ENCODE measurements around the gene COL23A1.

The COL23A1 gene

DNA sequence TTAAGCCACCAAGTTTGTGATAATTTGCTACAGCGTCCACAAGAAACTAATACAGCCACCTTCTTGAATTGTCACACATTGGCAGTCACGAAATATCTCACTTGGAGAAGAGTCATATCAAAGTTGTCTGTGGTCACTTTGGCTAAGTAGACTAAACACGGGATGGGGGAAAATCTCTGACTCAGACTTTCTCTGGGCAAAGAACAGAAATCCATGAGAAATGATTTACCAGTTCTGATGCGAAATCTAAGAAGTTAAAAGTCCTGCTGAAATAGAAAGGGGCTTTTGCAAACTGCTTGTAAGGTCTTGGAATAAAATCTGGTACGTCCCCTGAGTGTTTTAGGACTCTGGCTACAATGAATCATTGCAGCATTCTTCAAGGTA, 158.4 kb downstream of the COL23A1 start:
- no peak for DNase-seq

DNA sequence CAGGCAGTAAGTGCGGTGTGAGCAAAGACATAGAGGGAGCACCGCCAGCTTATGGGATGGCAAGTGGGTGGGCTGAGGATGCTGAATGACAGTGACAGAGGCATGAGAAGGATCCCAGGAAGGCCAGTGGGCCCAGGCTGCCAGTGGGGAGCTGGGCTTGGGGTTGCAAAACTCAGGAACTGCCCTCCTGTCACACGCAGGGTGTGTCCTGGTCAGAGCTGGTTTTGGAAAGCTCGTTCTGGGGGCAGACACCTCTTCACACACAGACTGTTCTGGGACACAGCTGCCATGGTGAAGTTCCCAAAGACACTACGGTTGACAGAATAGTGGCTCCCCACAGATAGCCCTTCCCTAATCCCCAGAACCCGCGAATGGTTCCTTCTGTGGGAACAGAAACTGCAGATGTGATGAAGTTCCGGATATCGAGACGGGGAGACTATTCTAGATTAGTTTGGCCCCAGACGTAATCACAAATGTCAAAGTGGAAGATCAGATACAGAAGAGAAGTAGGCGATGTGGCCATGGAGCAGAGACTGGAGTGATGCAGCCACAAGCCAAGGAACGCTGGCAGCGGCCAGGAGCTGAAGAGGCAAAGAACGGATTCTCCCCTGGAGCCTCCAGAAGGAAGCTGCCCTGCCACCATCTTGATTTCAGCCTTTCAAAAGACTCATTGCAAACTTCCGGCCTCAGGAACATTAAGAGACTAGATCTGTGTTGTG, 159.0 kb downstream of the COL23A1 start:
- DNase-seq: no peak

DNA sequence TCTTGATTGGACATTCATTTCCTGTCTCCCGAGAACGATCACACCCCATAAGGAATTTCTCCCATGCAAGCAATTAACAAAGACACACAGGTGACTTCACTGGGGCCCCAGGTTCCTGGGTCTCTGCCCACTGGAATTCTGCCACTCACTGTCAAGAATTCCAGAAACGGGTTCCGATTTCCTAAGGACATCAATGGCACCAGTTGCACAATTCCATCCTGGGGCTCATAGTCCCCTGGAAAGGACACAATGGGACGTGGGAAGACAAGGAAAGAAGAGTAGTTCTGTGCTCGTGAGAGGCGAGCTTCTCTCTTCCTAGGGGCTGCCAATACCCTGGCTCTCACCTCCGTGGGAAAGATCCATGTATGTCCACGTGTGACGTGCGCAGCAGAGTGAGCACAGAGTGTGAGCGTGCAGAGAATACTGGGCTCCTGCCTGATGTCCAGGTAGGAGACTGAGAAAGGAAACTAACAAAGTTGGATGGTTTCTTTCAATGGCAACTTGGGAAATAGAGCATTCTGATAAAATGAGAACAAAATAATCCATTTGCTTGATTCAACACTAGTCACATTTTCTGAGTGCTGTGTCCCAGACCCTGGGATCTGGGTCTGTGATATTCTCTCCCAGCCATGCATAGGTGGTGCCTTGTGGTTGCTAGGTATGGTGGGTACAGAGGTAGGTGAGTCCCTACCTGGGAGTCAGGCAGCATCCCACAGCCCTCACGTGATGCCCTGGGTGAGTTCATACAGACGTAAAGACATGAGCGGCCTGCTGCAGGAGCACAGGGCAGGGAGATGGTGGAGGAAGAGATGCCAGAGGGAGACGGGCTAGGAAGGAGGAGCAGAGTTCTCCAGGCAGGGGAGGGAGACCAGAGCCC, 159.8 kb downstream of the COL23A1 start:
- DNase-seq: no peak

DNA sequence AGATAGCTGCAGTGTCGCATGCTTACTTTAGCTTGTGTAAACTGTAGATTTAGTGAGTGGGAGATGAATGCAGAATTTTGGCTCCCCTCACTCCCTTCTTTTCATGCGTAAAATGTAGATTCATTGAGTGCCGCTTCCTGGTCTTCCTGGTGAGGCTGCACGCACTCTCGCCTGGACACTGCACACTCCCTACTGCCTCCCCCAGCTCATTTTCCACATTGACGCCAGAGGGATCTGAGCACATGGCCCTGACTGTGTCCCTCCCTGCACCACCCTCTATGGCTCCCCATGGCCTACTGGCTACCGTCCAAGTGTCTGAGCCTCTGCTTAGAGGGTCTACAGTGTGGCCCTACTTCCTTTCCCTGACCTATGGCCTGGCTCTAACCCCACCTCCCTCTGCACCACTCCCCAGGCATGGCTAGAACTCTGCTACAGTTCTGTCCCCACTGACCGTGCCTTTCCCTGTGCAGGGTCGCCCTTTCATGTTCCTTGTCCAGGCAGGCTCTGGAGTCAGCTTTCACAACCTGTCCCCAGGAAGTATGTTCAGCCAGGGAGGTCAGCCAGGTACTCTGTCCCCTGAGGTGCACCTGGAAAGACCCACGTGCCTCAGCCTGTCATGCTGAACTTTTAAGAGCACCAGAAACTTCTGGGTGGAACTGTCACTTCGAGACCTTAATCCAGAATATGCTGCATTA, 160.6 kb downstream of the COL23A1 start:
- DNase-seq: no peak

- DNase-seq: no peak
Measured at GRCh38 chr5:178429156-178429468, 161.1 kb downstream of the COL23A1 start.

GRCh38 chr5:178428341-178429155, 161.6 kb downstream of the COL23A1 start:
- DNase-seq: no peak

DNA sequence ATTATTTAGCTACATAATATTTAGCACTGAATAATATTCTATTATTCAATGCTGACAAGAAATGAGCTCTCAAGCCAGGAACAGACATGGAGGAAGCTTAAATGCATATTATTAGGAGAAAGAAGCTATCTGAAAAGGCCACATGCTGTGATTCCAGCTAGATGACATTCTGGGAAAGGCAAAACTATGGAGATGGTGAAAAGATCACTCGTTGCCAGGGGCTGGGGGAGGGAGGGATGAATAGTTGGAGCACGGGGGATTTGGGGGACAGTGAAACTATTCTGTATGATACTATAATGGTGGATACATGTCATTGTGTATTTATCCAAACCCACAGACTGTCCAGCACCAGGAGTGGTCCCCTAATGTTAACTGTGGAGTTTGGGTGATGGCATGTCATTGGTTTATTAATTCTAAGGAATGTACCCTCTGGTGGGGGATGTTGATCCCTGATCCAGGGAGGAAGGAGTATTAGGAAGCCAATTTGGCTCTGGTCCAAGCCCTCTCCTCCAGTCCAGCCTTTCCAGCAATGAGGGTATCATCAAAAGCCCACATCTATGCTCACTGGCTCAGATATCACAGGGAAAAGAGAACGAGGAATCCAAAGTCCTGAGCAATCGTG, 162.5 kb downstream of the COL23A1 start:
- no peak for DNase-seq

DNA sequence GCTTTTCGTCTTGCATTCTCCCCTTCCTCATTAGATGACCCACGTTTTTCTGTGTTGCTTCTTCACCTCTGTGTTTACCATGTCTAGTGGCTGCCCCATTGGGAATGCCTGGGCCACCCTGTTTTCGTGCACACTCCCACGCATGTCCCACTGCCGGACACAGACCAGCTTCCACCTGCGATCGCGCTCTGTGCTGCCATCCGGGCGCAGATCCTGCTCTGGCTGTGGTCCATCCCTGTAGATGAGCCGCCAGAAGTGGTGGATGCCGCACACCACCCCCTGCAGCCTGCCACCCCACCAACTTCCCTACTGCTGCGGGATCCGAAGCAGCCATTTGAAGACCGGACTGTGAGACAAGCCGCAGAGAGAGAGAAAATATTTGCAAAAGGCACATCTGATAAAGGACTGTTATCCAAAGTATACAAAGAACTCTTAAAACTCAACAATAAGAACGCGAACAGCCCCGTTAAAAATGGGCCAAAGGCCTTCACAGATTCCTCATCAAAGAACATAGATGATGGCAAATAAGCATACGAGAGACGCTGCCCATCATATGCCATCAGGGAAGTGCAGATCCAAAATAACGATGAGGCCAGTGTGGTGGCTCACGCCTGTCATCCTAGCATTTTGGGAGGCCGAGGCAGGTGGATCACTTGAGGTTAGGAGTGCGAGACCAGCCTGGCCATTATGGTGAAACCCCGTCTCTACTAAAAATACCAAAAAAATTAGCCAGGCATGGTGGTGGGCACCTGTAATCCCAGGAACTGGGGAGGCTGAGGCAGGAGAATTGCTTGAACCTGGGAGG, 163.7 kb downstream of the COL23A1 start:
- DNase-seq: no peak

- no peak for DNase-seq
Measured at GRCh38 chr5:178425621-178426068, 164.5 kb downstream of the COL23A1 start.

GRCh38 chr5:178424810-178425177, 165.4 kb downstream of the COL23A1 start:
- no peak for DNase-seq

GRCh38 chr5:178423901-178424809, 166.0 kb downstream of the COL23A1 start:
- no peak for DNase-seq

- DNase-seq: no peak
Measured at GRCh38 chr5:178423431-178423830, 166.8 kb downstream of the COL23A1 start.

- no peak for DNase-seq
Measured at GRCh38 chr5:178422400-178422775, 167.8 kb downstream of the COL23A1 start.

DNA sequence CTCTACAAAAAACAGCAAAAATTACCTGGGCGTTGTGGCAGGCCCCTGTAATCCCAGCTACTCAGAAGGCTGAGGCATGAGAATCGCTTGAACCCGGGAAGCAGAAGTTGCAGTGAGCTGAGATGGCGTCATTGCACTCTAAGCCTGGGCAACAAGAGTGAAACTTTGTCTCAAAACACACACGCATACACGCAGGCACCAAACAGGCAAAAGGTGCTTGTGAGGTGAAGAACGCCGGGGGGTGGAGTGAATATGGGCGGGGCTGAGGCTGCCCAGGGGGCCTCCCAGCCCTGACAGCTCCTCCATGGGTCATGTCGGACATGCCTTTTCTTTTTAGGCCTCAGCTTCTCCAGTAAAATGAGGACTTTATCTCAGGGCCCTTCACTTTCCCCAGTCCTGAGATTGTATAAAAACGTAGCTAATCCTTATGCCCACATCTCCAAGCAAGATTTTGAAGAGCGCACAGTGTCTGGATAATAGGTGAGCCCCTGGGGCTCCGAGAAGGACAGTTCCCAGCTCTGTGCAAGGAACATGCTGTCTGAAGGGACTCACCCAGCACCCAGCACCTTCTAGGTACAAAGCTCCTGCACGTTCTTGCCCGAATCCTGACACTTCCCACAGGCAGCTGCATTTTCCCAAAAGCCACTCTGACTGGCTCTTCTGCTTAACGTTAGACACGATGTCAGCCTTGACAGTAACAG, 168.3 kb downstream of the COL23A1 start:
- no peak for DNase-seq

DNA sequence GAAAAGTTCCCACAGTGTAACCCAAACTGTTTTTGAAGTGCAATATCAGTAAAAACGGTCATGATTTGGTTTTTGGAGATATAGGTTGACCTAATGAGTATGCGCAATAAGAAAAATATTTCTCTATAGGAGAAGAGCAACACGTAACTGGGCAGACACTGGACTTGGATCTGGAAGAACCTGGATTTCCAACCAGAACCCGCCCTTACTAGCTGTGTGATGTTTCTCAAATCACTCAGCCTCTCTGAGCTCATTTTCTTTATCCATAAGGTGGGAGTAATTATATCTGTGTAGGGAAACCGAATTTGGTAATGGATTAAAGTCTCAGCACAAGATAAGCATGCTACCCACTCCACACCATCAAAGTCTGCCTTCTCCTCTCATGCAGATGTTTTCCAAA, 169.1 kb downstream of the COL23A1 start:
- no peak for DNase-seq

- DNase-seq: no peak
Measured at GRCh38 chr5:178420354-178420781, 169.8 kb downstream of the COL23A1 start.

DNA sequence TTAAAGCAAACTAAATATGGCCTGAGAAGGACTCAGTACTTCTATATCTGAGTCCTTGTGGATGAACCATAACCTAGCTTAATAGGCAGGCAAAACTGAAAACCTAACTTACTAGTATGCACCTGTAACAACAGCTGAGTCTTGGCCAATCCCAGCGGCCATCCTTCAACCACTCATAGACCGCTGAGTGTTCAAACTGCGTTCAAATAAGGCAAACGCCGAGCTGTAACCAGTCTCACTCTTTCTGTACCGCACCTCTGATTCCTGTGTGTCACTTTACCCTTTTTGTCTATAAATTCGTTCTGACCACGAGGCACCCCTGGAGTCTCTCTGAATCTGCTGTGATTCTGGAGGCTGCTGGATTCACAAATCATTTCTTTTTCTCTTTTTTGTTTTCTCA, 170.5 kb downstream of the COL23A1 start:
- DNase-seq: no peak

GRCh38 chr5:178419196-178419595, 171.0 kb downstream of the COL23A1 start:
- no peak for DNase-seq

- DNase-seq: no peak
Measured at GRCh38 chr5:178418471-178419010, 171.7 kb downstream of the COL23A1 start.

- DNase-seq: no peak
Measured at GRCh38 chr5:178418031-178418430, 172.2 kb downstream of the COL23A1 start.

All from NCI-H524 treated with DMSO at 0.1 percent for 48 hours (cell line).